Psoas muscle (tissue), 8 donors: ENCODE results near the gene FYB1. TPM values are rescaled to one million over a fixed set of nuclear protein-coding genes. Genes with fewer than 3 reads are reported as not detected.

Experiments
- ATAC-seq, 4 donors: fragments of 200-7000 bp; cut with Tn5 transposase; one replicate each; pipeline ENCODE4 v1.9.1; 2020; ENCODE audit warnings: moderate library complexity in 3 of 4, mild to moderate bottlenecking in 2 of 4
- DNase-seq, 2 donors: peaks; one replicate each; pipeline ENCODE4 v3.0.0-alpha.2; 2020
- H3K27ac ChIP-seq: fragments of 200-600 bp; one replicate; pipeline ENCODE4 v1.8.0; 2022
- H3K27me3 ChIP-seq, 3 donors: fragments of 200-600 bp in 1 of 3; one replicate each; pipeline versions ENCODE4 v1.6.1 to v1.8.0; 2013 to 2022; ENCODE audit warnings: low read length in 2 of 3, mild to moderate bottlenecking in 2 of 3, moderate library complexity in 1 of 3; ENCODE audit not compliant: insufficient read depth in 3 of 3
- H3K36me3 ChIP-seq, 2 donors: fragments of 200-600 bp in 1 of 2; one replicate each; pipeline versions ENCODE4 v1.6.1 to v1.8.0; 2013 to 2022; ENCODE audit warnings: low read depth in 1 of 2, mild to moderate bottlenecking in 1 of 2, moderate library complexity in 1 of 2; ENCODE audit not compliant: insufficient read depth in 1 of 2
- H3K4me1 ChIP-seq: fragments of 200-600 bp; one replicate; pipeline ENCODE4 v1.8.0; 2022
- H3K4me3 ChIP-seq: fragments of 200-600 bp; one replicate; pipeline ENCODE4 v1.8.0; 2022; ENCODE audit warnings: mild to moderate bottlenecking
- H3K9me3 ChIP-seq: fragments of 200-600 bp; one replicate; pipeline ENCODE4 v1.8.0; 2022
- WGBS, 3 donors: extraction: QIAGEN DNeasy Blood & Tissue Kit; methylation state at CpG; one replicate each; pipeline versions ENCODE4 v1.1.6 to v1.1.7; 2013; 5-methylcytosine and 5-hydroxymethylcytosine counted together
- intact Hi-C, 2 donors: fragments of 100-400 bp; cut with DNase I; formaldehyde crosslinking; loops; one replicate each; pipeline versions ENCODE4 v1.11.0 to v1.14.2; 2022
- polyA plus RNA-seq, 3 donors: library from polyadenylated mRNA; stranded (reverse); fragments of 200-250 nt; gene quantifications; one replicate each; pipeline ENCODE4 v1.2.3, GENCODE V29; 2013
- total RNA-seq, 4 donors: library from RNA; stranded (reverse); fragmentation: NEBNext Ultra II Directional in 2 of 4; extraction: Animal tissue kit (Norgen Biotek cat#: 25700) in 2 of 4; gene quantifications; one replicate each; pipeline versions ENCODE4 v1.2.1 to v1.2.4, GENCODE V29; 2021 to 2023
- TF ChIP-seq, protein P1 (sequence below): fragments of 200-600 bp; IDR thresholded peaks from one replicate; pipeline ENCODE4 v1.8.0; 2022; ENCODE audit warnings: antibody characterized with exemption
- donor health status: healthy with polysubstance abuse.
- donor health status: DM: no; HTN: no; CAD: no; lungs with moderate emphysema.
- donor health status: Bipolar disorder and iron deficiency.
- donor health status: healthy.
- donor health status: DM: yes; HTN: yes; CAD: no.
- donor health status: DM: no; HTN: no; CAD: no.
- donor health status: DM: no; HTN: no; CAD: no.
- donor health status: DM: yes; HTN: yes; CAD: no.

Gene FYB1
- total and polyA plus RNA-seq, 7 donors: 0.22 to 3.2 (median 1.3) TPM

DNA sequence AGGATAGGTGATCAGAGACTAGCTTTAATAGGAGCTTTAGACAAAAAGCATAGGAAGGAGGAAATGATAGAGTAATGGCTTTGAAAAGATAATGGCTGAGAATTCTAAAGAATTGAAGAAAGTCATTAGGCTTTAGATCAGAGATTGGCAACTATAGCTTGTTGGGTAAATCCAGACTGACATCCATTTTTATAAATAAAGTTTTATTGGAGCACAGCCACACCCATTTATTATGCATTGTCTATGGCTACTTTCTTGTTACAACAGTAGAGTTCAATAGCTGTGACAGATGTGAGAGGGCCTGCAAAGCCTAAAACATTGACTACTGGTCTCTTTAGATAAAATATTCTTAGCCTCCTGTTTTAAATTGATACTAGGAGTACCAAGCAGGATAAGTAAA is 40.7 kb upstream of the FYB1 start:
- H3K4me3 ChIP-seq: no peak overlapping the region
- TF ChIP-seq, protein P1, sequence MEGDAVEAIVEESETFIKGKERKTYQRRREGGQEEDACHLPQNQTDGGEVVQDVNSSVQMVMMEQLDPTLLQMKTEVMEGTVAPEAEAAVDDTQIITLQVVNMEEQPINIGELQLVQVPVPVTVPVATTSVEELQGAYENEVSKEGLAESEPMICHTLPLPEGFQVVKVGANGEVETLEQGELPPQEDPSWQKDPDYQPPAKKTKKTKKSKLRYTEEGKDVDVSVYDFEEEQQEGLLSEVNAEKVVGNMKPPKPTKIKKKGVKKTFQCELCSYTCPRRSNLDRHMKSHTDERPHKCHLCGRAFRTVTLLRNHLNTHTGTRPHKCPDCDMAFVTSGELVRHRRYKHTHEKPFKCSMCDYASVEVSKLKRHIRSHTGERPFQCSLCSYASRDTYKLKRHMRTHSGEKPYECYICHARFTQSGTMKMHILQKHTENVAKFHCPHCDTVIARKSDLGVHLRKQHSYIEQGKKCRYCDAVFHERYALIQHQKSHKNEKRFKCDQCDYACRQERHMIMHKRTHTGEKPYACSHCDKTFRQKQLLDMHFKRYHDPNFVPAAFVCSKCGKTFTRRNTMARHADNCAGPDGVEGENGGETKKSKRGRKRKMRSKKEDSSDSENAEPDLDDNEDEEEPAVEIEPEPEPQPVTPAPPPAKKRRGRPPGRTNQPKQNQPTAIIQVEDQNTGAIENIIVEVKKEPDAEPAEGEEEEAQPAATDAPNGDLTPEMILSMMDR: no peak
- ATAC-seq: no peak
- H3K4me1 ChIP-seq: no peaks in the 10 kb centered on the region
- no peak overlapping the region for H3K27ac ChIP-seq
- H3K36me3 ChIP-seq: no peaks in the 10 kb centered on the region
- peaks cover 0 to 2% (median 0%) of the 10 kb centered on the region in 3 donors for H3K27me3 ChIP-seq
- DNase-seq: no peak
- no peaks in the 10 kb centered on the region for H3K9me3 ChIP-seq
- intact Hi-C loops: no loop called here

DNA sequence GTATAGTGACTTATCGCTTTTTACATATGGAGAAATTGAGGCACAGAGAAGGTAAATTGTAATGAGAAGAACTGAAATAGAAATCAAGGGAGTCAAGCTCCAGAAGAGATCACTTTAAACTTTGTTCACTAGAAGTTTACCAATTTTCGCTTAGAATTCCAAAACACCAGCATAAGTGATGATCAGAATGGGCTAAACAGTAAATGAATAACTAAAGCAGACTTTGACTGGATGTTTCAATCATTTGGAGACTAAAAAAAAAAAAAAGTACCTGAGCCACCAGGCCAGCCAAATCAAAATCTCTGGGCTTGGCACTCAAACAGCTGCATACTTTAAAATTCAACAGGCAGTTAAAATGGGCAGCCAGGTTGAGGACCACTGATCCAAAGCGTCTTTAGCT is 38.2 kb upstream of the FYB1 start:
- no peak for ATAC-seq
- peaks cover 0 to 2% (median 0%) of the 10 kb centered on the region in 3 donors for H3K27me3 ChIP-seq
- H3K27ac ChIP-seq: no peak overlapping the region
- TF ChIP-seq, protein P1: no peak
- intact Hi-C loops: no loop called here
- DNase-seq: no peak
- H3K36me3 ChIP-seq: no peaks in the 10 kb centered on the region
- WGBS, 3 donors: 94 to 97% (median 95%) methylated on average over 3 of the region's 3 CpGs
- peaks cover 5% of the 10 kb centered on the region for H3K4me1 ChIP-seq
- H3K9me3 ChIP-seq: no peaks in the 10 kb centered on the region
- no peak overlapping the region for H3K4me3 ChIP-seq

DNA sequence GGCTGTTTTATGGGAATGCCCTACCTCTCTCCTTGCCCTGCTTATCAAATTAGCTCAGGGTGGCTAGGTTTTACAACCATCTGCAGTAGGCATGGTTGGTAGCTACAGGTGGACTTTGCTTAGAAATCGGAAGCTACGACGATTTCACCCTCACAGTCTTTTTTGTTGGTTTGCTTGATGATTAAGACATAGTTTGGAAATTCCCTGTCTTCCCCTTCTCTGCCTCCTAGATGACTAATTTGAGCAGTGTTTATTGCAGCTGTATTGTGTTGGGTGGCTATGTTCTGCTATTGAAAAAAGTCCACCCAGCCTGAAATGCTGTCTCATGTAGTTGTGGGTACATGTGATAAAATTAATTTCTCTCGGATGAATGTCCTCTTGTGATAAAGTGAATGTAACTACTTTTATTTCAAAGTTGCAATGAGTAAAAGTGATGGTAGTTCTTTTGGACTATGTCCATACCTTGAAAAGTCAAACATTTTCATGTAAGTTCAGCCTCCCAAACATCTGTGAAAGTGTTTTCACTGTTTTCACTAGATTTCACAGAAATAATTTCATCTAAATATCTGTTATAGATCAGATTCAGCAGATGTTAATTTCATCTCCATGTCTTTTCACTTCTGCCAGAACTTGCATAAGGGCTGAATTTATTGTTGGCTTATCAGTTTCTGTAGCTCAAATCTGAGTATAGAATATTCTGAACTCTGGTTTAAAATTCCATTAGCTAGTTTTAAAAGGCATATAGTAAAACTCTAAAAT is 37.3 kb upstream of the FYB1 start:
- 29 to 69% (median 29%) methylated on average over 4 of the region's 4 CpGs for WGBS, 3 donors
- peaks cover 5% of the 10 kb centered on the region for H3K4me1 ChIP-seq
- H3K27me3 ChIP-seq: peaks cover 0 to 2% (median 0%) of the 10 kb centered on the region in 3 donors
- no peak overlapping the region for H3K4me3 ChIP-seq
- H3K36me3 ChIP-seq: no peaks in the 10 kb centered on the region
- ATAC-seq (no peak), DNase-seq (no peak)
- no peak overlapping the region for H3K27ac ChIP-seq
- TF ChIP-seq, protein P1: no peak
- no peaks in the 10 kb centered on the region for H3K9me3 ChIP-seq
- intact Hi-C loops: no loop called here

DNA sequence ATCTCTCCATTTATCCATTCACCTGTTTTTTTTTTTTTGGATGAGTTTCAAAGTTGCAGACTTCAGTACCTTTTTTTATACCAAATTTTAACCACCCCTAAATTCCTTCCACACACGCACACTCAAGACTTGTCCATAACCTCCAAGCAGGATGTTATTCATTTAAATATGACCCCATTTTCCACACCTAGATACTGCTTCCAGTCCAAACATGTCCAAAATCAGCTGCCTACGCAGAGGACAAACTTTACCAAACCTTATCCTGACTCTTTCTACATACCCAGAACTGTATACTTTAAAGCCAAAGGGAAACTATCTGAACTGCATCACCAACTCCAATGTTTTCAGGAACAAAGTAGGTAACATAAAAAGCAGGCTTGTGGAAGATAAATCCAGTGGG is 36.0 kb upstream of the FYB1 start:
- TF ChIP-seq, protein P1: no peak
- 86 to 91% (median 88%) methylated on average over 2 of the region's 2 CpGs for WGBS, 3 donors
- Histone ChIP-seq H3K27ac (no peak overlapping the region), H3K4me1 (peaks cover 5% of the 10 kb centered on the region), H3K27me3 (peaks cover 0 to 2% (median 0%) of the 10 kb centered on the region in 3 donors), H3K9me3 (no peaks in the 10 kb centered on the region), H3K4me3 (no peak overlapping the region), H3K36me3 (no peaks in the 10 kb centered on the region)
- DNase-seq: no peak
- intact Hi-C loops: no loop called here
- ATAC-seq: no peak

DNA sequence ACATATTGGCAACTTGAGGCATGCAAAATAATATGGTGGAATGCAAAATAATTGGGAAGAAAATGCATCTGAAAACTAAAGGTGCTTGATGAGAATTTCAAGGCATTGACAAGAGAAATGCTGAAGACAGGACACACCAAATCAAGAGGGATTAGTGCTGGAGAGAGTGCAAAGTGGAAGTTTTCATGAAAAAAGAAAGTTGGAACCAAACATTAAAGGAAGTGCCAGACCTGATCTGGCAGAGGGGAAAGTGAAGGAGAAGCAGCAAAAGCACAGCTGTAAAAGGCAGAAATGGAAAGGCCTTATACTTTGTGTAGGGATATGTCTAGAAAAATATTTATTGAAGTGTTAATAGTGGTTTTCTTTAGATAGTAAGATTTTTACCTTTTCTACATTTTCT is 35.3 kb upstream of the FYB1 start:
- H3K27ac ChIP-seq: no peak overlapping the region
- peaks cover 5% of the 10 kb centered on the region for H3K4me1 ChIP-seq
- H3K9me3 ChIP-seq: no peaks in the 10 kb centered on the region
- DNase-seq: no peak
- no peak for ATAC-seq
- no peak overlapping the region for H3K4me3 ChIP-seq
- TF ChIP-seq, protein P1: no peak
- no peaks in the 10 kb centered on the region for H3K36me3 ChIP-seq
- intact Hi-C loops: no loop called here
- H3K27me3 ChIP-seq: peaks cover 0 to 2% (median 0%) of the 10 kb centered on the region in 3 donors
